NCI-H1694 (cell line): Measurements from ENCODE around the gene FAM53B.

ENCODE experiments used
- DNase-seq: peaks from one replicate; lab custom pipeline; 2025; lab: John Stamatoyannopoulos, UW

The FAM53B gene

GRCh38 chr10:124696446-124697392, 47.5 kb downstream of the FAM53B start:
- no peak for DNase-seq

- DNase-seq = no peak
Measured at GRCh38 chr10:124695259-124695658, 48.9 kb downstream of the FAM53B start.

GRCh38 chr10:124694481-124695220, 49.5 kb downstream of the FAM53B start:
- no peak for DNase-seq

GRCh38 chr10:124693801-124694416, 50.3 kb downstream of the FAM53B start:
- DNase-seq = no peak

- no peak for DNase-seq
Measured at GRCh38 chr10:124693396-124693795, 50.8 kb downstream of the FAM53B start.

GRCh38 chr10:124692100-124692446, 52.1 kb downstream of the FAM53B start:
- no peak for DNase-seq

- no peak for DNase-seq
Measured at GRCh38 chr10:124691421-124692099, 52.6 kb downstream of the FAM53B start.

- no peak for DNase-seq
Measured at GRCh38 chr10:124691002-124691401, 53.2 kb downstream of the FAM53B start.

GRCh38 chr10:124689911-124690498, 54.2 kb downstream of the FAM53B start:
- no peak for DNase-seq

- no peak for DNase-seq
Measured at GRCh38 chr10:124688889-124689670, 55.1 kb downstream of the FAM53B start.

GRCh38 chr10:124688386-124688785, 55.8 kb downstream of the FAM53B start:
- no peak for DNase-seq

- no peak for DNase-seq
Measured at GRCh38 chr10:124686707-124687376, 57.3 kb downstream of the FAM53B start.

- no peak for DNase-seq
Measured at GRCh38 chr10:124685261-124685660, 58.9 kb downstream of the FAM53B start.

- no peak for DNase-seq
Measured at GRCh38 chr10:124683814-124684213, 60.4 kb downstream of the FAM53B start.

GRCh38 chr10:124681626-124682552, 62.3 kb downstream of the FAM53B start:
- no peak for DNase-seq

GRCh38 chr10:124681091-124681490, 63.1 kb downstream of the FAM53B start:
- DNase-seq = no peak

- no peak for DNase-seq
Measured at GRCh38 chr10:124680675-124681074, 63.5 kb downstream of the FAM53B start.

- DNase-seq = no peak
Measured at GRCh38 chr10:124679401-124679800, 64.8 kb downstream of the FAM53B start.

GRCh38 chr10:124678557-124679240, 65.5 kb downstream of the FAM53B start:
- DNase-seq = no peak
